Adrenal gland (tissue), 12 donors: ENCODE data around the gene MAPK12. TPM values are rescaled to one million over a fixed set of nuclear protein-coding genes. Genes with fewer than 3 reads are reported as not detected.

Experiments used
- DNase-seq, 7 donors: peaks; one replicate each; pipeline ENCODE4 v3.0.0-alpha.2; 2019 to 2020
- H3K27ac ChIP-seq, 5 donors: fragments of 200-600 bp; sonication (generic) in 4 of 5; 1 replicate in 3 of 5; 2 replicates in 2 of 5; pipeline versions ENCODE4 v1.5.1 to v1.8.0; 2016 to 2020; ENCODE audit warnings: mild to moderate bottlenecking in 1 of 5
- H3K27me3 ChIP-seq: fragments of 200-600 bp; 2 replicates; pipeline ENCODE4 v1.8.0; 2021
- H3K36me3 ChIP-seq, 2 donors: fragments of 200-600 bp; replicated peaks in 1 of 2; 1 replicate in 1 of 2; 2 replicates in 1 of 2; pipeline versions ENCODE4 v1.5.1 to v1.8.0; 2018 to 2022
- H3K4me1 ChIP-seq, 2 donors: fragments of 200-600 bp; replicated peaks in 1 of 2; 1 replicate in 1 of 2; 2 replicates in 1 of 2; pipeline versions ENCODE4 v1.5.1 to v1.8.0; 2018 to 2021
- H3K4me3 ChIP-seq, 4 donors: fragments of 200-600 bp; sonication (generic) in 3 of 4; one replicate each; pipeline ENCODE4 v1.5.1; 2016 to 2018
- H3K9me3 ChIP-seq, 3 donors: fragments of 200-600 bp; sonication (generic) in 1 of 3; replicated peaks in 1 of 3; 1 replicate in 2 of 3; 2 replicates in 1 of 3; pipeline versions ENCODE4 v1.5.1 to v1.8.0; 2016 to 2021
- POLR2A ChIP-seq, 2 donors: fragments of 450-650 bp; IDR thresholded peaks; one replicate each; pipeline ENCODE4 v1.6.1; 2017; ENCODE audit warnings: antibody characterized with exemption in 2 of 2, mild to moderate bottlenecking in 2 of 2, moderate library complexity in 1 of 2
- WGBS, 4 donors: extraction: QIAGEN DNeasy Blood & Tissue Kit in 2 of 4; methylation state at CpG; one replicate each; pipeline versions ENCODE4 v1.1.5 to v1.1.7; 2013 to 2017; 5-methylcytosine and 5-hydroxymethylcytosine counted together
- intact Hi-C, 2 donors: fragments of 100-400 bp; cut with DNase I; formaldehyde crosslinking; loops; one replicate each; pipeline versions ENCODE4 v1.14.1 to v1.15.0; 2022 to 2023
- polyA plus RNA-seq, 3 donors: library from polyadenylated mRNA; stranded (reverse); fragments of 200-250 nt in 2 of 3; fragments of 350-450 nt in 1 of 3; fragmentation: Illumina TruSeq in 1 of 3; extraction: RNeasy Lipid Tissue Mini Kit (QIAGEN cat#74804) in 1 of 3; gene quantifications; one replicate each; pipeline ENCODE4 v1.2.3, GENCODE V29; 2013 to 2014
- total RNA-seq, 9 donors: library from RNA; depleted of rRNA in 4 of 9; stranded (reverse); fragments of >200 nt in 4 of 9; fragments of 120-200 nt in 1 of 9; fragmentation: NEBNext Ultra II Directional in 1 of 9; extraction: Animal tissue kit (Norgen Biotek cat#: 25700) in 1 of 9; gene quantifications; one replicate each; pipeline versions ENCODE4 v1.1.0 to v1.2.4, GENCODE V29; 2013 to 2023
- TF ChIP-seq, protein P1 (sequence below), 6 experiments: fragments of 450-650 bp in 4 of 6; fragments of 200-600 bp in 2 of 6; sonication (generic) in 1 of 6; IDR thresholded peaks; 1 replicate in 5 of 6; 2 replicates in 1 of 6; pipeline versions ENCODE4 v1.5.1 to v1.8.0; 2016 to 2021; ENCODE audit warnings: antibody characterized with exemption in 6 of 6, mild to moderate bottlenecking in 2 of 6, moderate library complexity in 1 of 6
- donor health status: healthy with polysubstance abuse.
- donor health status: Bipolar disorder and iron deficiency.
- donor health status: DM: yes; HTN: yes; CAD: no.
- donor health status: DM: no; HTN: no; CAD: no.
- donor health status: DM: no; HTN: no; CAD: no.
- donor health status: DM: yes; HTN: yes; CAD: no.

MAPK12 gene
- total and polyA plus RNA-seq, 12 donors = 1.7 to 17.1 (median 5.4) TPM

DNA sequence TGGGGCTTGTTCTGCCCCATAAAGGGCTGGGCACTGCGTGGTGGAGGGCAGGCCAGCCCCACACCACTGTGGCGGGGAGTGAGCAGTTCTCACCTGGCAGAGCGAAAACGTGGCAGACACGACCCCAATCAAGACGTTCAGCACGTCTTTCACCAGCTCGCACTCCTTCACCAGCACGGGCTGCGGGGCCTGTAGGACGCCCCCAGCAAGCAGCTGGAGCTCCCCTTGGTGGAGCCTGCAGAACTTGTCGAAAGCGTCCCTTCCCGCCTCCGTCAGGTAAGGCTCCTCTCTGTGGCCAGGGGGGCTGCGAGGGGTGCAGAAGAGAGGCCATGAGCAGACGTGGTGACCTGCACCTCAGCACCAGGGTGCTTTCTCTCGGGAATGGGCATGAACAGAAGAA lies 28.3 kb downstream of the MAPK12 start:
- H3K9me3 ChIP-seq = no peaks in the 10 kb centered on the region
- no peak for TF ChIP-seq POLR2A (IDR thresholded peaks at IDR 0.05)
- TF ChIP-seq, protein P1, sequence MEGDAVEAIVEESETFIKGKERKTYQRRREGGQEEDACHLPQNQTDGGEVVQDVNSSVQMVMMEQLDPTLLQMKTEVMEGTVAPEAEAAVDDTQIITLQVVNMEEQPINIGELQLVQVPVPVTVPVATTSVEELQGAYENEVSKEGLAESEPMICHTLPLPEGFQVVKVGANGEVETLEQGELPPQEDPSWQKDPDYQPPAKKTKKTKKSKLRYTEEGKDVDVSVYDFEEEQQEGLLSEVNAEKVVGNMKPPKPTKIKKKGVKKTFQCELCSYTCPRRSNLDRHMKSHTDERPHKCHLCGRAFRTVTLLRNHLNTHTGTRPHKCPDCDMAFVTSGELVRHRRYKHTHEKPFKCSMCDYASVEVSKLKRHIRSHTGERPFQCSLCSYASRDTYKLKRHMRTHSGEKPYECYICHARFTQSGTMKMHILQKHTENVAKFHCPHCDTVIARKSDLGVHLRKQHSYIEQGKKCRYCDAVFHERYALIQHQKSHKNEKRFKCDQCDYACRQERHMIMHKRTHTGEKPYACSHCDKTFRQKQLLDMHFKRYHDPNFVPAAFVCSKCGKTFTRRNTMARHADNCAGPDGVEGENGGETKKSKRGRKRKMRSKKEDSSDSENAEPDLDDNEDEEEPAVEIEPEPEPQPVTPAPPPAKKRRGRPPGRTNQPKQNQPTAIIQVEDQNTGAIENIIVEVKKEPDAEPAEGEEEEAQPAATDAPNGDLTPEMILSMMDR (IDR thresholded peaks at IDR 0.05) = no peak
- 90 to 96% (median 91%) methylated on average over 7 to 18 of the region's 18 CpGs for WGBS, 4 donors
- no peak overlapping the region for H3K4me3 ChIP-seq
- DNase-seq = no peak
- H3K36me3 ChIP-seq = peaks cover 0 to 32% of the 10 kb centered on the region in 2 donors
- no peaks in the 10 kb centered on the region for H3K27me3 ChIP-seq
- H3K4me1 ChIP-seq = no peaks in the 10 kb centered on the region
- intact Hi-C loops = no loop called here
- H3K27ac ChIP-seq = no peak overlapping the region

DNA sequence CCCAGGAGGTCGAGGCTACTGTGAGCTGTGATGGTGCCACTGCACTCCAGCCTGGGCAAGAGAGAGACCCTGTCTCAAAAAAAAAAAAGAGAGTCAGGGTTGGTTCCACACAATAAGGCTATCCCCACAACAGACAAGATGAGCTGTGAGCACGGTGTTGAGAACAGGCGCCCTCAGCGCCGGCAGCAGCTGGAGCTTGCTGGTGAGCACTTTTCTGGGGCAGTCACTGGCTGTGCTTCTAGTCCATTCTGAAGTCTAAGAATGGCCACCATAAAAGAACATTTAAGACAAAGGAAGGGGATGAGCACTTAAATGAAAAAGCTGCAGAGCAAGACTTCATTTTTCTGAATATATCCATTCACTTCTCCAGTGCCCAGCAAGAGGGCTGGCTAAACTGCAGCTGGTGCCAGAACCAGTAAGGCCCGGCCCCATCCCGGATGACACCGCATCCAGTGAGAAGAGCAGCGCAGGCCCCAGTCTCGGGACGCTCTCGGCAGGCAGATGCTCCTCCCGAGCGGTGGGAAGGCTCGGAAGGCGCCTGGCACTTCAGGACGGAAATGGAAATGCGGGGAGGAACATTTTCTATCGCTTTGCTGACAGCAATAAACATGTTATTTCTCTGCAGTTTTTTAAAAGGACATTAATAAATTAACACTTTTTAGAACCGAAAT lies 28.9 kb downstream of the MAPK12 start:
- H3K27ac ChIP-seq = no peak overlapping the region
- H3K4me3 ChIP-seq = no peak overlapping the region
- no peaks in the 10 kb centered on the region for H3K27me3 ChIP-seq
- TF ChIP-seq, protein P1 (IDR thresholded peaks at IDR 0.05) = no peak
- no peak for TF ChIP-seq POLR2A (IDR thresholded peaks at IDR 0.05)
- no peaks in the 10 kb centered on the region for H3K9me3 ChIP-seq
- DNase-seq = no peak
- H3K36me3 ChIP-seq = peaks cover 0 to 33% of the 10 kb centered on the region in 2 donors
- WGBS, 4 donors = 89 to 93% (median 91%) methylated on average over 20 of the region's 20 CpGs
- no peaks in the 10 kb centered on the region for H3K4me1 ChIP-seq
- intact Hi-C loops = no loop called here

DNA sequence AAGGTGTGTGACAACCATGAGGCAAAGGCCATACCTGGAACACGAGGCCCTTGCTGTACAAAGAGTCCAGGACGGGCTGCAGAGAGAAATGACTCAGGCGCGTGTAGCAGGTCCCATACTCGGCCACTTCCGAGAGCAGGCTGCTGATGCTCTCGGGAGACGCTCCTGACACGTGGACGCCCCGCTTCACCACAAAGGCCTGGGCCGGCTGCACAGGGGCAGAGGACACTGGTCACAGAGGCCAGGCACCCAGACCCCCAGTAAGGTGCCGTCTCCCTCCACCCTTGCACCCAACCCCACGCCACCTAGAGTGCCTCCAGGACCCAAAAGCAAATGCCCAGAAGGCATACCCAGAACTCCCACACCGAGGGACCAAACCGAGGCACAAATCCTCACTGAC lies 32.1 kb downstream of the MAPK12 start:
- no peak for DNase-seq
- Histone ChIP-seq H3K9me3 (no peaks in the 10 kb centered on the region), H3K36me3 (peaks cover 0 to 46% of the 10 kb centered on the region in 2 donors), H3K27ac (no peak overlapping the region), H3K4me3 (no peak overlapping the region), H3K4me1 (no peaks in the 10 kb centered on the region), H3K27me3 (no peaks in the 10 kb centered on the region)
- no peak for TF ChIP-seq POLR2A (IDR thresholded peaks at IDR 0.05)
- TF ChIP-seq, protein P1 (IDR thresholded peaks at IDR 0.05) = no peak
- WGBS, 4 donors = 89 to 94% (median 93%) methylated on average over 7 to 16 of the region's 16 CpGs
- intact Hi-C loops = no loop called here

DNA sequence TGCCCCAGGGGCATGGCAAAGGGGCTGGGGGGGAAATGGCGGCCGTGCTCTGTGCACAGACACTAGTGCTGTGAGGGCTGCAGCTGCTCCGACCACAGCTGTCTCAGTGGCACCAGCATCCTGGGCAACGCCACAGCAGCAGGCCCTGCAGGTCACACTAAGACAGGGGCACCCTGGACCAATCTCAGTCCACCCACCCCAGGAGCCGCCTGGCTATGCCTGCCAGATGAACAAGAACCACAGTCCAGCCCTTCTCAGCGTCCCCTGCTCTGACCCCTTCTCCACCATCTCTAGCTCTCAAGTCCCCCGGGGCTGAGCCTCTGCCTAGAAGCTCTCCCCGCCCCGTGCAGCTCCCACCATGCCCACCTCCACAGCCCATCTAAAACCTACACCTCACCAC lies 33.1 kb downstream of the MAPK12 start:
- DNase-seq = no peak
- WGBS, 4 donors = 88 to 95% (median 92%) methylated on average over 5 to 9 of the region's 9 CpGs
- peaks cover 0 to 54% of the 10 kb centered on the region in 2 donors for H3K36me3 ChIP-seq

More for the DNA sequence above, 33.1 kb downstream of the MAPK12 start:
- intact Hi-C loops = no loop called here
- Histone ChIP-seq H3K27me3 (no peaks in the 10 kb centered on the region), H3K4me1 (no peaks in the 10 kb centered on the region), H3K9me3 (no peaks in the 10 kb centered on the region), H3K27ac (no peak overlapping the region), H3K4me3 (no peak overlapping the region)
- TF ChIP-seq POLR2A (IDR thresholded peaks at IDR 0.05) = no peak
- TF ChIP-seq, protein P1 (IDR thresholded peaks at IDR 0.05) = no peak
